B cell (primary cell): Measurements from ENCODE around the gene S1PR3.

Experiments
- CTCF ChIP-seq: fragments of 200-600 bp; IDR thresholded peaks from one replicate; pipeline ENCODE4 v1.8.0; 2022; ENCODE audit warnings: antibody characterized with exemption, mild to moderate bottlenecking
- EZH2 ChIP-seq: IDR thresholded peaks from 2 replicates; pipeline ENCODE4 v1.6.1; 2012; ENCODE audit warnings: borderline replicate concordance, low read depth, mild to moderate bottlenecking, moderate library complexity, low read length; ENCODE audit not compliant: insufficient read depth, poor library complexity, severe bottlenecking

- TF ChIP-seq EZH2, result no peak
- TF ChIP-seq CTCF, result no peak
Observed at GRCh38 chr9:89047667-89048066, 56.4 kb downstream of the S1PR3 start.
